ENCODE results near the gene STYX.

DNA sequence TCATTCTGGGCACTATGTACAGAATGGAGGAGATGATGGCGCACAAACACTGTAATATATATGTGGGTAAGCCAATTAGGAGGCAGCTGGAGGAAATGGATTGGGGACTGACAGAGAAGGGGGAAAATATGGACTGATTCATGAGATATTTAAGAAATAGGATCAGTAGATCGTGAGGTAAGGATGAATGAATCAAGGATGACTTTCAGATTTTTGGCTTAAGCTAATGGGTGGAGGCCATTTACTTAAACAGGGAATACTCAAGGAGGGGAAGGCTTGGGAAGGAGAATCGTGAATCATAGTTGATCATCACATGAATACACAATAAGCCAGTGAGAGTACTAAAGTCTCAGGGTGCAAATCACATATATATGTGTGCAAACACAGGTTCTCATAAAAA, 72.6 kb downstream of the STYX start:
- TF ChIP-seq, protein P1, sequence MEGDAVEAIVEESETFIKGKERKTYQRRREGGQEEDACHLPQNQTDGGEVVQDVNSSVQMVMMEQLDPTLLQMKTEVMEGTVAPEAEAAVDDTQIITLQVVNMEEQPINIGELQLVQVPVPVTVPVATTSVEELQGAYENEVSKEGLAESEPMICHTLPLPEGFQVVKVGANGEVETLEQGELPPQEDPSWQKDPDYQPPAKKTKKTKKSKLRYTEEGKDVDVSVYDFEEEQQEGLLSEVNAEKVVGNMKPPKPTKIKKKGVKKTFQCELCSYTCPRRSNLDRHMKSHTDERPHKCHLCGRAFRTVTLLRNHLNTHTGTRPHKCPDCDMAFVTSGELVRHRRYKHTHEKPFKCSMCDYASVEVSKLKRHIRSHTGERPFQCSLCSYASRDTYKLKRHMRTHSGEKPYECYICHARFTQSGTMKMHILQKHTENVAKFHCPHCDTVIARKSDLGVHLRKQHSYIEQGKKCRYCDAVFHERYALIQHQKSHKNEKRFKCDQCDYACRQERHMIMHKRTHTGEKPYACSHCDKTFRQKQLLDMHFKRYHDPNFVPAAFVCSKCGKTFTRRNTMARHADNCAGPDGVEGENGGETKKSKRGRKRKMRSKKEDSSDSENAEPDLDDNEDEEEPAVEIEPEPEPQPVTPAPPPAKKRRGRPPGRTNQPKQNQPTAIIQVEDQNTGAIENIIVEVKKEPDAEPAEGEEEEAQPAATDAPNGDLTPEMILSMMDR (IDR thresholded peaks at IDR 0.05) = no peak
- no peak for TF ChIP-seq POLR2A (IDR thresholded peaks at IDR 0.05)
- TF ChIP-seq POLR2AphosphoS5 (IDR thresholded peaks at IDR 0.05) = no peak

All from transverse colon (tissue), 4 donors.